Ovary (tissue), 9 donors: ENCODE measurements around the gene TP63. TPM values are rescaled to one million over a fixed set of nuclear protein-coding genes. Genes with fewer than 3 reads are reported as not detected.

ENCODE experiments used
- DNase-seq, 5 donors: peaks; one replicate each; pipeline ENCODE4 v3.0.0-alpha.2; 2019 to 2020
- H3K27ac ChIP-seq, 2 donors: fragments of 200-600 bp; one replicate each; pipeline versions ENCODE4 v1.5.1 to v1.8.0; 2019 to 2022
- H3K27me3 ChIP-seq: fragments of 200-600 bp; one replicate; pipeline ENCODE4 v1.8.0; 2022
- H3K36me3 ChIP-seq: fragments of 200-600 bp; sonication (generic); one replicate; pipeline ENCODE4 v1.5.1; 2019
- H3K4me1 ChIP-seq: one replicate; pipeline ENCODE4 v1.8.1; 2013; ENCODE audit warnings: mild to moderate bottlenecking, moderate library complexity; ENCODE audit not compliant: insufficient read depth
- H3K4me3 ChIP-seq: fragments of 200-600 bp; sonication (generic); one replicate; pipeline ENCODE4 v1.5.1; 2017
- H3K9me3 ChIP-seq, 2 donors: fragments of 200-600 bp in 1 of 2; sonication (generic) in 1 of 2; one replicate each; pipeline versions ENCODE4 v1.5.1 to v1.8.1; 2013 to 2019; ENCODE audit warnings: mild to moderate bottlenecking in 1 of 2, moderate library complexity in 1 of 2
- CTCF ChIP-seq, 3 donors: fragments of 450-650 bp in 2 of 3; fragments of 200-600 bp in 1 of 3; IDR thresholded peaks; one replicate each; pipeline versions ENCODE4 v1.5.1 to v1.8.0; 2016 to 2022; ENCODE audit warnings: antibody characterized with exemption in 3 of 3, mild to moderate bottlenecking in 1 of 3
- EP300 ChIP-seq: sonication (generic); formaldehyde crosslinking; IDR thresholded peaks from one replicate; pipeline ENCODE4 v1.6.1; 2017; ENCODE audit warnings: antibody characterized with exemption
- POLR2A ChIP-seq: fragments of 450-650 bp; IDR thresholded peaks from one replicate; pipeline ENCODE4 v1.6.1; 2017; ENCODE audit warnings: antibody characterized with exemption, mild to moderate bottlenecking, moderate library complexity
- WGBS, 3 donors: extraction: QIAGEN DNeasy Blood & Tissue Kit in 1 of 3; methylation state at CpG; one replicate each; pipeline versions ENCODE4 v1.1.5 to v1.1.7; 2013 to 2017; 5-methylcytosine and 5-hydroxymethylcytosine counted together
- intact Hi-C, 4 donors: fragments of 100-400 bp; cut with DNase I; formaldehyde crosslinking; loops; one replicate each; pipeline versions ENCODE4 v1.11.0 to v1.15.1; 2022 to 2023
- polyA plus RNA-seq, 2 donors: library from polyadenylated mRNA; stranded (reverse); fragments of 200-250 nt in 1 of 2; fragments of 350-450 nt in 1 of 2; fragmentation: Illumina TruSeq in 1 of 2; extraction: RNeasy Lipid Tissue Mini Kit (QIAGEN cat#74804) in 1 of 2; gene quantifications; one replicate each; pipeline ENCODE4 v1.2.3, GENCODE V29; 2013 to 2014
- total RNA-seq, 7 donors: library from RNA; depleted of rRNA in 2 of 7; stranded (reverse); fragments of >200 nt in 2 of 7; fragmentation: NEBNext Ultra II Directional in 3 of 7; extraction: Animal tissue kit (Norgen Biotek cat#: 25700) in 3 of 7; gene quantifications; one replicate each; pipeline versions ENCODE4 v1.1.0 to v1.2.4, GENCODE V29; 2016 to 2023
- donor health status: DM: no; HTN: no; CAD: no; lungs with moderate emphysema.
- donor health status: DM: no; HTN: no; CAD: no.
- donor health status: Bipolar disorder and iron deficiency.
- donor health status: DM: yes; HTN: yes; CAD: no.
- donor health status: DM: no; HTN: no; CAD: no.
- donor health status: DM: yes; HTN: yes; CAD: no.

Gene TP63
- total and polyA plus RNA-seq, 9 donors = 0.15 to 0.79 (median 0.22) TPM; not detected in 1

DNA sequence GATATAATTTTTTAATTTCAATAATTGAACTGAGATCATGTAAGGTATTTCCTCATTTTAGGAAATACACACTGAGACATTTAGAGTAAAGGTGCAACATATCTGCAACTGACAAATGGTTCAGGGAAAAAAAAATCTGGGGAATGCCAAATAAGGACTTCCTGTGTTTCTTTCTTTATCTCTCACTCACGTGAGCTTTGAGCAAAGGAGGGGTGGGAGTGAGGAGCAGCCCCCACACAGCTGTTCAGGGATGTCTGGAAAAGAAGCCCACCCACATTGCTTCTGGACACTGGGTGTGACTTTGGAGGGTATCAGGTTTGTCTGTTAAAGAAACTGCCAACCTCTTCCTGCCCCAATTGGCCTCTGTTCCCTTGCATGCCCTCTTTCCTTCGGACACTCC, 5.6 kb upstream of the TP63 start:
- no peak for DNase-seq
- WGBS, 3 donors = 1 to 8% (median 2%) methylated on average over 2 of the region's 2 CpGs

GRCh38 chr3:189626286-189626685, 4.9 kb upstream of the TP63 start:
- intact Hi-C loops = no loop called here
- 74 to 100% (median 98%) methylated on average over 1 of the region's 1 CpG for WGBS, 3 donors

More for the DNA sequence above, 5.6 kb upstream of the TP63 start:
- H3K4me3 ChIP-seq = no peak overlapping the region
- H3K27ac ChIP-seq = no peak overlapping the region
- TF ChIP-seq POLR2A (no peak), EP300 (no peak), CTCF (IDR thresholded peaks at IDR 0.05) (no peak)
- no peaks in the 10 kb centered on the region for H3K9me3 ChIP-seq
- no peaks in the 10 kb centered on the region for H3K4me1 ChIP-seq
- intact Hi-C loops = no loop called here
- no peaks in the 10 kb centered on the region for H3K27me3 ChIP-seq
- no peaks in the 10 kb centered on the region for H3K36me3 ChIP-seq

GRCh38 chr3:189629803-189630455, 1.3 kb upstream of the TP63 start:
- H3K9me3 ChIP-seq = no peaks in the 10 kb centered on the region
- no peak overlapping the region for H3K4me3 ChIP-seq
- WGBS, 3 donors = 9 to 18% (median 10%) methylated on average over 3 of the region's 3 CpGs
- intact Hi-C loops = no loop called here
- TF ChIP-seq CTCF (IDR thresholded peaks at IDR 0.05) (no peak), EP300 (no peak), POLR2A (no peak)
- H3K27me3 ChIP-seq = no peaks in the 10 kb centered on the region
- H3K36me3 ChIP-seq = no peaks in the 10 kb centered on the region
- no peak overlapping the region for H3K27ac ChIP-seq
- no peaks in the 10 kb centered on the region for H3K4me1 ChIP-seq
- no peak for DNase-seq

More at GRCh38 chr3:189626286-189626685, 4.9 kb upstream of the TP63 start:
- DNase-seq = no peak
- TF ChIP-seq EP300 (no peak), POLR2A (no peak), CTCF (IDR thresholded peaks at IDR 0.05) (no peak)
- H3K36me3 ChIP-seq = no peaks in the 10 kb centered on the region
- H3K9me3 ChIP-seq = no peaks in the 10 kb centered on the region
- H3K4me3 ChIP-seq = no peak overlapping the region
- no peak overlapping the region for H3K27ac ChIP-seq
- no peaks in the 10 kb centered on the region for H3K4me1 ChIP-seq
- no peaks in the 10 kb centered on the region for H3K27me3 ChIP-seq

GRCh38 chr3:189630767-189631372, 319 bp upstream of the TP63 start:
- H3K27me3 ChIP-seq = no peaks in the 10 kb centered on the region
- H3K9me3 ChIP-seq = no peaks in the 10 kb centered on the region
- no peak for DNase-seq
- H3K36me3 ChIP-seq = no peaks in the 10 kb centered on the region
- H3K27ac ChIP-seq = no peak overlapping the region
- no peak for TF ChIP-seq EP300
- no peak for TF ChIP-seq CTCF (IDR thresholded peaks at IDR 0.05)
- no peak for TF ChIP-seq POLR2A
- no peaks in the 10 kb centered on the region for H3K4me1 ChIP-seq
- intact Hi-C loops = no loop called here
- WGBS, 3 donors = 29 to 43% (median 29%) methylated on average over 8 of the region's 8 CpGs
- H3K4me3 ChIP-seq = no peak overlapping the region
